ENCODE results near the gene NDRG4.

GRCh38 chr16:58503863-58504688 lies 4.1 kb downstream of the NDRG4 start:
- TF ChIP-seq POLR2A (IDR thresholded peaks at IDR 0.05), result no peak
- TF ChIP-seq, protein P1, sequence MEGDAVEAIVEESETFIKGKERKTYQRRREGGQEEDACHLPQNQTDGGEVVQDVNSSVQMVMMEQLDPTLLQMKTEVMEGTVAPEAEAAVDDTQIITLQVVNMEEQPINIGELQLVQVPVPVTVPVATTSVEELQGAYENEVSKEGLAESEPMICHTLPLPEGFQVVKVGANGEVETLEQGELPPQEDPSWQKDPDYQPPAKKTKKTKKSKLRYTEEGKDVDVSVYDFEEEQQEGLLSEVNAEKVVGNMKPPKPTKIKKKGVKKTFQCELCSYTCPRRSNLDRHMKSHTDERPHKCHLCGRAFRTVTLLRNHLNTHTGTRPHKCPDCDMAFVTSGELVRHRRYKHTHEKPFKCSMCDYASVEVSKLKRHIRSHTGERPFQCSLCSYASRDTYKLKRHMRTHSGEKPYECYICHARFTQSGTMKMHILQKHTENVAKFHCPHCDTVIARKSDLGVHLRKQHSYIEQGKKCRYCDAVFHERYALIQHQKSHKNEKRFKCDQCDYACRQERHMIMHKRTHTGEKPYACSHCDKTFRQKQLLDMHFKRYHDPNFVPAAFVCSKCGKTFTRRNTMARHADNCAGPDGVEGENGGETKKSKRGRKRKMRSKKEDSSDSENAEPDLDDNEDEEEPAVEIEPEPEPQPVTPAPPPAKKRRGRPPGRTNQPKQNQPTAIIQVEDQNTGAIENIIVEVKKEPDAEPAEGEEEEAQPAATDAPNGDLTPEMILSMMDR (IDR thresholded peaks at IDR 0.05), result no peak
